ENCODE measurements around the gene SNAPC5. TPM values are rescaled to one million over a fixed set of nuclear protein-coding genes. Genes with fewer than 3 reads are reported as not detected.

SNAPC5 gene
- total RNA-seq, 2 experiments from 2014 or later = 25.0 to 25.7 TPM

- H3K27ac Mint-ChIP-seq = no peak overlapping the region
- DNase-seq = no peak
- H3K4me3 Mint-ChIP-seq = no peak overlapping the region
- ChIA-PET POLR2A (no interaction called here), CTCF (no interaction called here)
- peaks cover 32% of the 10 kb centered on the region for H3K36me3 Mint-ChIP-seq (ENCODE audit: low read depth)
- peaks cover 2% of the 10 kb centered on the region for H3K4me1 Mint-ChIP-seq (ENCODE audit: low read depth)
- ATAC-seq = no peak
- no peaks in the 10 kb centered on the region for H3K27me3 Mint-ChIP-seq (ENCODE audit: low read depth)
- H3K9me3 Mint-ChIP-seq (ENCODE audit: insufficient read depth) = no peaks in the 10 kb centered on the region
Observed at GRCh38 chr15:66452971-66453580, 44.5 kb downstream of the SNAPC5 start.

GRCh38 chr15:66452420-66452819, 45.1 kb downstream of the SNAPC5 start:
- DNase-seq = no peak
- peaks cover 2% of the 10 kb centered on the region for H3K4me1 Mint-ChIP-seq (ENCODE audit: low read depth)
- H3K27ac Mint-ChIP-seq = no peak overlapping the region
- ATAC-seq = no peak
- no peaks in the 10 kb centered on the region for H3K27me3 Mint-ChIP-seq (ENCODE audit: low read depth)
- no peaks in the 10 kb centered on the region for H3K9me3 Mint-ChIP-seq (ENCODE audit: insufficient read depth)
- peaks cover 38% of the 10 kb centered on the region for H3K36me3 Mint-ChIP-seq (ENCODE audit: low read depth)
- no peak overlapping the region for H3K4me3 Mint-ChIP-seq
- ChIA-PET POLR2A (no interaction called here), CTCF (no interaction called here)

Small RNA genes lying within 50 kb of the gene (microRNA-seq; reads per million reads assigned to microRNA genes)
- gene MIR4512 = 2.3 reads per million

Other genes starting within 250 kb of the SNAPC5 start
- not detected for gene MEGF11, start 244.0 kb downstream of the SNAPC5 start, total RNA-seq
- gene DIS3L, start 204.2 kb downstream of the SNAPC5 start, total RNA-seq = 10 to 100 TPM; 23.6 to 24.3 TPM
- gene TIPIN, start 141.1 kb downstream of the SNAPC5 start, total RNA-seq = 10 to 100 TPM; 36.4 to 42.7 TPM
- 100 to 1,000 TPM; 108 to 118 TPM for gene MAP2K1, start 110.8 kb downstream of the SNAPC5 start, total RNA-seq
- gene RPL4, start 7.1 kb upstream of the SNAPC5 start, total RNA-seq = 1,000 to 10,000 TPM; 2,498 to 2,528 TPM
- gene ZWILCH, start 7.6 kb upstream of the SNAPC5 start, total RNA-seq = 10 to 100 TPM; 37.2 to 44.8 TPM
- not detected for gene LCTL, start 68.2 kb upstream of the SNAPC5 start, total RNA-seq
- 1 to 10 TPM in 1 of 2 experiments, under 1 TPM in 1; 0.97 to 1.2 TPM for gene SMAD6, start 204.5 kb upstream of the SNAPC5 start, total RNA-seq